HCT116 (cell line): ENCODE results near the gene TSC22D1. TPM values are rescaled to one million over a fixed set of nuclear protein-coding genes. Genes with fewer than 3 reads are reported as not detected.

Experiments
- ATAC-seq: fragments of 200-7000 bp; cut with Tn5 transposase; 2 replicates; pipeline ENCODE4 v1.9.1; 2020; ENCODE audit warnings: mild to moderate bottlenecking, moderate library complexity
- BruUV-seq: library from RNA; stranded (reverse); fragments of 400-500 nt; replicated peaks from 2 replicates; lab custom pipeline; 2021; lab: Mats Ljungman, UMichigan
- CTCF ChIA-PET: fragments of 300-600 bp; sonication (Branson Sonifier 250); formaldehyde crosslinking; loops from one replicate; lab custom pipeline; 2021; ENCODE audit warnings: antibody characterized with exemption; lab: Charles Lee
- POLR2A ChIA-PET: fragments of 300-600, 350-600 bp; sonication (Branson Sonifier 250); formaldehyde crosslinking; loops from one replicate; lab custom pipeline; 2021; ENCODE audit warnings: antibody characterized with exemption; lab: Charles Lee
- RAD21 ChIA-PET, 2 experiments: fragments of 300-600 bp; sonication (Branson Sonifier 250); formaldehyde crosslinking; loops; one replicate each; lab custom pipeline; 2023; ENCODE audit warnings: low total read pairs in 2 of 2; ENCODE audit not compliant: uncharacterized antibody in 2 of 2, unreplicated experiment in 2 of 2, low non-redundant PET in 1 of 2; lab: Charles Lee
- DNase-seq: peaks from one replicate; pipeline ENCODE4 v3.0.0-alpha.2; 2010; ENCODE audit warnings: low read depth, low spot score
- H2AFZ ChIP-seq: fragments of 200-600 bp; shearing (Covaris generic), sonication (generic); 2 replicates; pipeline ENCODE4 v1.6.1; 2017; ENCODE audit warnings: low read depth, mixed run types, mixed read lengths, antibody characterized with exemption, low read length; ENCODE audit not compliant: poor library complexity, severe bottlenecking
- H3K27ac ChIP-seq: 2 replicates; pipeline ENCODE4 v1.5.1; 2012; ENCODE audit warnings: low read depth, low read length
- H3K27me3 ChIP-seq: fragments of 200-600 bp; sonication (generic); 2 replicates; pipeline ENCODE4 v1.6.1; 2016; ENCODE audit warnings: mixed run types, low read length, mixed read lengths; ENCODE audit not compliant: insufficient read depth
- H3K36me3 ChIP-seq, 2 experiments: fragments of 200-500 bp in 1 of 2; fragments of 200-600 bp in 1 of 2; sonication (Bioruptor generic) in 1 of 2; sonication (generic) in 1 of 2; 2 replicates each; pipeline versions ENCODE4 v1.5.1 to v1.6.1; 2014 to 2016; ENCODE audit warnings: low read length in 2 of 2, inconsistent platforms in 1 of 2, mixed read lengths in 1 of 2, mixed run types in 1 of 2; ENCODE audit not compliant: insufficient read depth in 2 of 2, control insufficient read depth in 1 of 2
- H3K4me1 ChIP-seq, 2 experiments: fragments of 200-600 bp in 1 of 2; sonication (generic) in 1 of 2; 2 replicates each; pipeline versions ENCODE4 v1.5.1 to v1.6.1; 2012 to 2017; ENCODE audit warnings: low read length in 2 of 2, inconsistent platforms in 1 of 2, mild to moderate bottlenecking in 1 of 2, mixed read lengths in 1 of 2, mixed run types in 1 of 2, moderate library complexity in 1 of 2; ENCODE audit not compliant: insufficient read depth in 2 of 2, control insufficient read depth in 1 of 2
- H3K4me2 ChIP-seq: fragments of 200-600 bp; sonication (generic); 2 replicates; pipeline ENCODE4 v1.6.1; 2017; ENCODE audit warnings: mixed run types, low read length, mixed read lengths
- H3K4me3 ChIP-seq, 2 experiments: fragments of 200-600 bp in 1 of 2; sonication (generic) in 1 of 2; replicated peaks in 1 of 2; 2 replicates each; pipeline ENCODE4 v1.5.1; 2011 to 2016; ENCODE audit warnings: low read length in 2 of 2, control low read depth in 1 of 2, low read depth in 1 of 2, mild to moderate bottlenecking in 1 of 2, mixed read lengths in 1 of 2, mixed run types in 1 of 2
- H3K79me2 ChIP-seq: fragments of 200-600 bp; sonication (generic); 2 replicates; pipeline ENCODE4 v1.6.1; 2017; ENCODE audit warnings: mild to moderate bottlenecking, mixed run types, low read length, moderate library complexity, mixed read lengths; ENCODE audit not compliant: insufficient read depth
- H3K9ac ChIP-seq: fragments of 200-600 bp; sonication (generic); 2 replicates; pipeline ENCODE4 v1.6.1; 2016; ENCODE audit warnings: low read length, mixed read lengths
- H3K9me2 ChIP-seq: fragments of 200-600 bp; sonication (generic), shearing (Covaris generic); 2 replicates; pipeline ENCODE4 v1.6.1; 2017; ENCODE audit warnings: mixed run types, mild to moderate bottlenecking, moderate library complexity; ENCODE audit not compliant: insufficient read depth
- H3K9me3 ChIP-seq, 2 experiments: fragments of 200-500 bp in 1 of 2; fragments of 200-600 bp in 1 of 2; sonication (Bioruptor generic) in 1 of 2; sonication (generic) in 1 of 2; 2 replicates each; pipeline ENCODE4 v1.6.1; 2014 to 2017; ENCODE audit warnings: low read length in 2 of 2, mixed read lengths in 2 of 2, inconsistent platforms in 1 of 2, low read depth in 1 of 2, mild to moderate bottlenecking in 1 of 2, mixed run types in 1 of 2, moderate library complexity in 1 of 2; ENCODE audit not compliant: control insufficient read depth in 1 of 2, insufficient read depth in 1 of 2
- H4K20me1 ChIP-seq: fragments of 200-600 bp; sonication (generic), shearing (Covaris generic); 2 replicates; pipeline ENCODE4 v1.6.1; 2017; ENCODE audit warnings: mixed run types, mild to moderate bottlenecking, moderate library complexity; ENCODE audit not compliant: insufficient read depth
- EGR1 ChIP-seq: IDR thresholded peaks from 2 replicates; pipeline ENCODE4 v1.6.1; 2012; ENCODE audit warnings: low read depth
- JUND ChIP-seq: IDR thresholded peaks from 2 replicates; pipeline ENCODE4 v1.6.1; 2012
- TCF7L2 ChIP-seq: IDR thresholded peaks from 2 replicates; pipeline ENCODE4 v1.7.0; 2011; ENCODE audit warnings: borderline replicate concordance, inconsistent platforms; ENCODE audit not compliant: insufficient read depth, insufficient read length; ENCODE audit errors: extremely low read depth
- YY1 ChIP-seq: IDR thresholded peaks from 2 replicates; pipeline ENCODE4 v1.6.1; 2011; ENCODE audit warnings: low read length, low read depth, moderate library complexity, mild to moderate bottlenecking; ENCODE audit not compliant: insufficient replicate concordance; ENCODE audit errors: extremely low read depth
- ZNF274 ChIP-seq: fragments of 200-500 bp; sonication (Bioruptor generic); IDR thresholded peaks from 2 replicates; pipeline ENCODE4 v1.6.1; 2014; ENCODE audit warnings: mild to moderate bottlenecking, low read depth, low read length, inconsistent platforms
- intact Hi-C: fragments of 100-400 bp; cut with micrococcal nuclease; formaldehyde crosslinking; loops from 2 replicates; pipeline ENCODE4 v1.10.0; 2022
- total RNA-seq: library from RNA; stranded (reverse); gene quantifications from one replicate; pipeline ENCODE4 v1.2.1, GENCODE V29; 2021; ENCODE audit not compliant: unreplicated experiment
- TF ChIP-seq, protein P1 (sequence below): IDR thresholded peaks from 2 replicates; pipeline ENCODE4 v1.6.1; 2012

TSC22D1 gene
- total RNA-seq, 1 experiment from 2014 or later = 268 TPM

DNA sequence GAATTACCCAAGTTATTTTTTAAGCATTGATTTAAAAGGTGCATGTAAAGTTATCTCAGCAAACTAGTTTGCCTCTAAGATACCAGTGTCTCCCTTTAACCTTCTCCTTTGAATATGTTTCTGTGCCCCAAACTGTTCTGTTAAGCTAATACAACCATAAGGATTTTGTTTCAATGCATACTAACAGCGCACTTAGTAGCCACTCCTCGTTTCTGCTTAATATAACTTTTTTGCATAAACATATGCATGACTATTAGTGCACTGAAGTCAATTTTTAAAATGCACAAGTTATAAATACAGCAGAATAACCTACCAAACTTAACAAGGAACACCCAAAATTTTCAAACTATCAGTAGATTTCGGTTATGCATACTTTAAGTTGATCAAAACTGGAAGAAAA is 123.1 kb downstream of the TSC22D1 start:
- RAD21 ChIA-PET = no interaction called here
- no peak overlapping the region for H3K27ac ChIP-seq
- H3K9me3 ChIP-seq = no peaks in the 10 kb centered on the region
- no peaks in the 10 kb centered on the region for H4K20me1 ChIP-seq
- H3K9me2 ChIP-seq = no peaks in the 10 kb centered on the region
- ATAC-seq (no peak), DNase-seq (no peak)
- POLR2A ChIA-PET = interaction anchor here (1.0 kb wide), 1 partner anchor 16 kb away, joined by 6 read pairs; no protein-coding TSS in a partner anchor
- no peak overlapping the region for H2AFZ ChIP-seq
- H3K9ac ChIP-seq = no peak overlapping the region
- H3K27me3 ChIP-seq = no peaks in the 10 kb centered on the region
- H3K4me3 ChIP-seq = no peak overlapping the region
- peaks cover 0 to 9% of the 10 kb centered on the region in 2 experiments; a peak in 2 of 4 replicates for H3K4me1 ChIP-seq
- intact Hi-C loops = no loop called here
- no peak for TF ChIP-seq EGR1
- CTCF ChIA-PET = no interaction called here
- H3K36me3 ChIP-seq = no peaks in the 10 kb centered on the region
- no peaks in the 10 kb centered on the region for H3K79me2 ChIP-seq
- no peak overlapping the region for H3K4me2 ChIP-seq
- no TSS peak for BruUV-seq

DNA sequence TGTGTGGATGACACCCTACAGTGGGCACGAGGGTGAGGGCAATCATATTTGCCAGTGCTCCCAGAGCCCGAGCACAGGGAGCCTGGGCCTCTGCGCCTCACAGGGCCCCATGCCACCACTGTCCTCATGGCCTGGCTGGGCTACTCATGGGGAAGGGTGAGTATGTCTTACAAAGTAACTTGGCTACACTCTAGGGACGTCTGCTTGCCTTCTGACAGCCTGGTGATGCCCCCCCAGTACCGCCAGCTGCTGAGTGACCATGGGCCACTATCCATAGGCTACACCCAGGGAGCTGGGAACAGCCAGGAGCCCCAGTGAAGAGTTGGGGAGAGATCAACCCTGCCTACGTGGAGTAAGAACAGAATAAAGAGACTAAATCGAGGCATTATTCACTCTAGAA is 123.7 kb downstream of the TSC22D1 start:
- Histone ChIP-seq H2AFZ (no peak overlapping the region), H3K79me2 (no peaks in the 10 kb centered on the region), H3K4me3 (no peak overlapping the region), H3K27ac (no peak overlapping the region), H3K9me3 (no peaks in the 10 kb centered on the region), H3K4me1 (peaks cover 0 to 9% of the 10 kb centered on the region in 2 experiments; a peak in 2 of 4 replicates), H3K9ac (no peak overlapping the region), H3K27me3 (no peaks in the 10 kb centered on the region), H3K9me2 (no peaks in the 10 kb centered on the region), H3K4me2 (no peak overlapping the region), H4K20me1 (no peaks in the 10 kb centered on the region), H3K36me3 (no peaks in the 10 kb centered on the region)
- ChIA-PET RAD21 (no interaction called here), POLR2A (interaction anchor here (1.0 kb wide), 1 partner anchor 15 kb away, joined by 6 read pairs; no protein-coding TSS in a partner anchor), CTCF (no interaction called here)
- TF ChIP-seq ZNF274 = no peak
- no peak for TF ChIP-seq JUND
- TF ChIP-seq YY1 = no peak
- TF ChIP-seq TCF7L2 = no peak
- TF ChIP-seq, protein P1, sequence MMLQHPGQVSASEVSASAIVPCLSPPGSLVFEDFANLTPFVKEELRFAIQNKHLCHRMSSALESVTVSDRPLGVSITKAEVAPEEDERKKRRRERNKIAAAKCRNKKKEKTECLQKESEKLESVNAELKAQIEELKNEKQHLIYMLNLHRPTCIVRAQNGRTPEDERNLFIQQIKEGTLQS = no peak
- no TSS peak for BruUV-seq
- DNase-seq (no peak), ATAC-seq (no peak)
- intact Hi-C loops = no loop called here
